OCI-LY1 (cell line): ENCODE results near the gene VPS54.

ENCODE experiments used
- H2AFZ ChIP-seq: fragments of 200-600 bp; sonication (generic), shearing (Covaris generic); 2 replicates; pipeline ENCODE4 v1.6.0; 2014; ENCODE audit warnings: antibody characterized with exemption, mild to moderate bottlenecking, low read length
- H3F3A ChIP-seq: fragments of 200-600 bp; sonication (generic), shearing (Covaris generic); 2 replicates; pipeline ENCODE4 v1.6.0; 2014; ENCODE audit warnings: mild to moderate bottlenecking, antibody characterized with exemption, low read length, moderate library complexity; ENCODE audit not compliant: insufficient read depth
- H3K27ac ChIP-seq: fragments of 200-600 bp; sonication (generic); 2 replicates; pipeline ENCODE4 v1.5.1; 2014; ENCODE audit warnings: low read length, mixed run types, mild to moderate bottlenecking, low read depth; ENCODE audit not compliant: poor library complexity, severe bottlenecking
- H3K27me3 ChIP-seq: fragments of 200-600 bp; sonication (generic); 2 replicates; pipeline ENCODE4 v1.6.0; 2014; ENCODE audit warnings: antibody characterized with exemption, mild to moderate bottlenecking, low read length, moderate library complexity; ENCODE audit not compliant: insufficient read depth
- H3K36me3 ChIP-seq: fragments of 200-600 bp; sonication (generic); 2 replicates; pipeline ENCODE4 v1.6.1; 2014; ENCODE audit warnings: mild to moderate bottlenecking, antibody characterized with exemption, low read length, moderate library complexity, mixed read lengths; ENCODE audit not compliant: insufficient read depth
- H3K4me1 ChIP-seq: fragments of 200-600 bp; sonication (generic); 2 replicates; pipeline ENCODE4 v1.5.1; 2014; ENCODE audit warnings: mild to moderate bottlenecking, low read length, moderate library complexity; ENCODE audit not compliant: insufficient read depth, severe bottlenecking
- H3K4me2 ChIP-seq: fragments of 200-600 bp; sonication (generic), shearing (Covaris generic); 2 replicates; pipeline ENCODE4 v1.6.1; 2014; ENCODE audit warnings: low read length
- H3K4me3 ChIP-seq: fragments of 200-600 bp; sonication (generic); 2 replicates; pipeline ENCODE4 v1.5.1; 2014; ENCODE audit warnings: low read length, low read depth, mild to moderate bottlenecking, mixed read lengths; ENCODE audit not compliant: poor library complexity, severe bottlenecking
- H3K79me2 ChIP-seq: fragments of 200-600 bp; shearing (Covaris generic); 2 replicates; pipeline ENCODE4 v1.6.1; 2016; ENCODE audit warnings: mixed run types, low read length, mixed read lengths; ENCODE audit not compliant: insufficient read depth
- H3K9ac ChIP-seq: fragments of 200-600 bp; sonication (generic), shearing (Covaris generic); 2 replicates; pipeline ENCODE4 v1.6.1; 2014; ENCODE audit warnings: mild to moderate bottlenecking, low read length, mixed read lengths
- H3K9me2 ChIP-seq: fragments of 200-600 bp; sonication (generic), shearing (Covaris generic); 2 replicates; pipeline ENCODE4 v1.6.1; 2014; ENCODE audit warnings: low read depth, mild to moderate bottlenecking, low read length, mixed read lengths
- H3K9me3 ChIP-seq: fragments of 200-600 bp; shearing (Covaris generic); 2 replicates; pipeline ENCODE4 v1.6.1; 2014; ENCODE audit warnings: low read length, mixed read lengths
- H4K20me1 ChIP-seq: fragments of 200-600 bp; sonication (generic), shearing (Covaris generic); 2 replicates; pipeline ENCODE4 v1.6.0; 2016; ENCODE audit warnings: mild to moderate bottlenecking, low read length; ENCODE audit not compliant: insufficient read depth
- CTCF ChIP-seq: fragments of 200-600 bp; sonication (generic), shearing (Covaris generic); IDR thresholded peaks from 2 replicates; pipeline ENCODE4 v1.5.1; 2017; ENCODE audit warnings: mild to moderate bottlenecking, antibody characterized with exemption, low read length, moderate library complexity, mixed read lengths
- EZH2 ChIP-seq: fragments of 200-600 bp; sonication (generic), shearing (Covaris generic); IDR thresholded peaks from 2 replicates; pipeline ENCODE4 v1.8.0; 2017; ENCODE audit warnings: borderline replicate concordance, mixed run types, mild to moderate bottlenecking, antibody characterized with exemption, low read length, moderate library complexity, mixed read lengths

The VPS54 gene

GRCh38 chr2:63862806-63863205, 156.4 kb downstream of the VPS54 start:
- Histone ChIP-seq H3K9me3 (no peaks in the 10 kb centered on the region), H2AFZ (no peak overlapping the region), H3K79me2 (peaks cover 2% of the 10 kb centered on the region; the same call in 1 of the 2 replicates), H3F3A (no peaks in the 10 kb centered on the region), H3K27ac (no peak overlapping the region), H4K20me1 (no peaks in the 10 kb centered on the region), H3K4me3 (no peak overlapping the region), H3K9ac (no peak overlapping the region), H3K27me3 (no peaks in the 10 kb centered on the region), H3K36me3 (peaks cover 83% of the 10 kb centered on the region), H3K4me2 (no peak overlapping the region), H3K4me1 (peaks cover 6% of the 10 kb centered on the region), H3K9me2 (no peaks in the 10 kb centered on the region)
- TF ChIP-seq EZH2 (no peak), CTCF (no peak)

- Histone ChIP-seq H3K9ac (no peak overlapping the region), H3K4me1 (peaks cover 6% of the 10 kb centered on the region), H3K9me2 (no peaks in the 10 kb centered on the region), H3K36me3 (peaks cover 84% of the 10 kb centered on the region), H4K20me1 (no peaks in the 10 kb centered on the region), H3K79me2 (no peaks in the 10 kb centered on the region), H3K9me3 (no peaks in the 10 kb centered on the region), H2AFZ (no peak overlapping the region), H3K4me3 (no peak overlapping the region), H3K4me2 (no peak overlapping the region), H3K27ac (no peak overlapping the region), H3F3A (no peaks in the 10 kb centered on the region), H3K27me3 (no peaks in the 10 kb centered on the region)
- peak; percentile 71 for TF ChIP-seq CTCF
- no peak for TF ChIP-seq EZH2
Measured at GRCh38 chr2:63861220-63861822, 157.9 kb downstream of the VPS54 start.

DNA sequence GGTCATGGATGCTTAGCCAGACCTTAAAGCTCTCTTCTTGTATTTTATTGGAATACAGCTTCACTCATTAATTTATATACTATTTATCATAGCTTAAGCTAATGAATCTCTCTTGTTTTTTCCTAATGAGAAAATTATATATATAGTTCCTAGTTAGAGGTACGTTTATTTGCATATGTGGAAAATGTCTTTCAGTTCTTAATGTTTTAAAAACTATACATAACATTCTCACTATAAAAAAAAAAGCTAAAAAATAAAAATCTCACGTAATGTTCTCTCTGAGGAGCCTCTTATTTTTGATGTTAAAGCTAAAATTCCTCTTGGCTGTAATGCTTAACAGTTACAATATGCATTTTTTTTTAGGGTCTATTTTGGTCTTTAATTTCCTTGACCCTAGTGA, 160.9 kb downstream of the VPS54 start:
- H3K36me3 ChIP-seq: peaks cover 68% of the 10 kb centered on the region
- peaks cover 29% of the 10 kb centered on the region for H3K79me2 ChIP-seq
- H3K27ac ChIP-seq: no peak overlapping the region
- TF ChIP-seq CTCF: no peak
- TF ChIP-seq EZH2: no peak
- H3K27me3 ChIP-seq: no peaks in the 10 kb centered on the region
- peaks cover 20% of the 10 kb centered on the region for H3K4me1 ChIP-seq
- no peak overlapping the region for H2AFZ ChIP-seq
- no peak overlapping the region for H3K4me3 ChIP-seq
- no peak overlapping the region for H3K9ac ChIP-seq
- H3K9me2 ChIP-seq: no peaks in the 10 kb centered on the region
- no peaks in the 10 kb centered on the region for H3F3A ChIP-seq
- H4K20me1 ChIP-seq: no peaks in the 10 kb centered on the region
- H3K4me2 ChIP-seq: no peak overlapping the region
- H3K9me3 ChIP-seq: no peaks in the 10 kb centered on the region
